OCI-LY1 (cell line): Measurements from ENCODE around the gene UNC13C.

Experiments used
- EZH2 ChIP-seq: fragments of 200-600 bp; sonication (generic), shearing (Covaris generic); IDR thresholded peaks from 2 replicates; pipeline ENCODE4 v1.8.0; 2017; ENCODE audit warnings: borderline replicate concordance, mixed run types, mild to moderate bottlenecking, antibody characterized with exemption, low read length, moderate library complexity, mixed read lengths
- TF ChIP-seq, protein P1 (sequence below): fragments of 200-600 bp; sonication (generic), shearing (Covaris generic); IDR thresholded peaks from 2 replicates; pipeline ENCODE4 v1.5.1; 2017; ENCODE audit warnings: mild to moderate bottlenecking, antibody characterized with exemption, low read length, moderate library complexity, mixed read lengths

DNA sequence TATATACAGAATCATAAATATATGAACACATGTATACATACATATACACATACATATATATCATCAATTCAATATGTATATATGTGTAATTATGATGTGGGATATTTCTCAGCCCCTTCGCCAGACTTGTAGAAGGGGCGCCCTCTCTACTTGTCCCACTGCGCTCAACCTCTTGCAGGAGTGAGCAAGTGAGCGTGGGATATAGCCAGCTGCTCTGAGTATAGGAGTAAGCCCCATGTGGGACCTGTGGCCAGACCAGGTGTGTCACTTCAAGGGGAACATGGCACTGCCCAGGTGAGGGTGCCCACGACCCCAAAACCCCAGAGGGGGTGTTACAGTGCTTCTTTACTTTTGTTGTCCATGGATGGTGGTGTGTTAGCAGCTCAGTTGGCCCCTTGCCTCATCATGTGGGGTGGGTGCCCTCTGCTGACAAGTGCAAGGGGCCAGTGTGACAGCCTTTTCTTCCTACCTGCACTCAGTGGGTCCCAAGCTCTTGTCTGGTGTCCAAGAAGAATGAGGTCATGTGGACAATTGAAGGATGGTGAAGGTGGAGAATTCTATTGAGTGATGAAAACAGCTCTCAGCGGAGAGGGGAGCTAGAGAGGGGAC is 304.1 kb downstream of the UNC13C start:
- no peak for TF ChIP-seq EZH2
- TF ChIP-seq, protein P1, sequence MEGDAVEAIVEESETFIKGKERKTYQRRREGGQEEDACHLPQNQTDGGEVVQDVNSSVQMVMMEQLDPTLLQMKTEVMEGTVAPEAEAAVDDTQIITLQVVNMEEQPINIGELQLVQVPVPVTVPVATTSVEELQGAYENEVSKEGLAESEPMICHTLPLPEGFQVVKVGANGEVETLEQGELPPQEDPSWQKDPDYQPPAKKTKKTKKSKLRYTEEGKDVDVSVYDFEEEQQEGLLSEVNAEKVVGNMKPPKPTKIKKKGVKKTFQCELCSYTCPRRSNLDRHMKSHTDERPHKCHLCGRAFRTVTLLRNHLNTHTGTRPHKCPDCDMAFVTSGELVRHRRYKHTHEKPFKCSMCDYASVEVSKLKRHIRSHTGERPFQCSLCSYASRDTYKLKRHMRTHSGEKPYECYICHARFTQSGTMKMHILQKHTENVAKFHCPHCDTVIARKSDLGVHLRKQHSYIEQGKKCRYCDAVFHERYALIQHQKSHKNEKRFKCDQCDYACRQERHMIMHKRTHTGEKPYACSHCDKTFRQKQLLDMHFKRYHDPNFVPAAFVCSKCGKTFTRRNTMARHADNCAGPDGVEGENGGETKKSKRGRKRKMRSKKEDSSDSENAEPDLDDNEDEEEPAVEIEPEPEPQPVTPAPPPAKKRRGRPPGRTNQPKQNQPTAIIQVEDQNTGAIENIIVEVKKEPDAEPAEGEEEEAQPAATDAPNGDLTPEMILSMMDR, result no peak
